Measurements from ENCODE around the gene C5orf46.

DNA sequence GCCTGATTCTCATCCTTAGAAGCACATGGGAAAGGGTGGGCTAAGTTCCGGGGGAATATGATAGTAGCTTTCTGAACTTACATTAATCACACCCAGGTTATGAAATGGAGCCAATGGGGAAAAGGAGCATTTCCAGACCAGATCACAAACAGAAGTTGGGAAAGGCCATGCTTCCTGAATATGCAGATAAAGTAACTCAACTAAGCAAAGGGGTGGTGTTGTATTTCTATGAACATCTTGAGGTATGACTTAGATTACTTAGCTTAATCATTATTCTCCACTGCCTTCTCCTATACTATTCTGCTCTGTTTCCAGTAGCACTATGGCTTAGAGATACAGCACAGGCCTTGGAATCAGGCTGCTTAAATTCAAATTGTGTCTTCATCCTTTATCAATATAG is 10.5 kb downstream of the C5orf46 start:
- TF ChIP-seq EZH2 (IDR thresholded peaks at IDR 0.05; ENCODE audit: borderline replicate concordance) (no peak), EZH2phosphoT487 (IDR thresholded peaks at IDR 0.05; ENCODE audit: low read depth, severe bottlenecking, unreplicated experiment) (no peak)
- TF ChIP-seq, protein P1, sequence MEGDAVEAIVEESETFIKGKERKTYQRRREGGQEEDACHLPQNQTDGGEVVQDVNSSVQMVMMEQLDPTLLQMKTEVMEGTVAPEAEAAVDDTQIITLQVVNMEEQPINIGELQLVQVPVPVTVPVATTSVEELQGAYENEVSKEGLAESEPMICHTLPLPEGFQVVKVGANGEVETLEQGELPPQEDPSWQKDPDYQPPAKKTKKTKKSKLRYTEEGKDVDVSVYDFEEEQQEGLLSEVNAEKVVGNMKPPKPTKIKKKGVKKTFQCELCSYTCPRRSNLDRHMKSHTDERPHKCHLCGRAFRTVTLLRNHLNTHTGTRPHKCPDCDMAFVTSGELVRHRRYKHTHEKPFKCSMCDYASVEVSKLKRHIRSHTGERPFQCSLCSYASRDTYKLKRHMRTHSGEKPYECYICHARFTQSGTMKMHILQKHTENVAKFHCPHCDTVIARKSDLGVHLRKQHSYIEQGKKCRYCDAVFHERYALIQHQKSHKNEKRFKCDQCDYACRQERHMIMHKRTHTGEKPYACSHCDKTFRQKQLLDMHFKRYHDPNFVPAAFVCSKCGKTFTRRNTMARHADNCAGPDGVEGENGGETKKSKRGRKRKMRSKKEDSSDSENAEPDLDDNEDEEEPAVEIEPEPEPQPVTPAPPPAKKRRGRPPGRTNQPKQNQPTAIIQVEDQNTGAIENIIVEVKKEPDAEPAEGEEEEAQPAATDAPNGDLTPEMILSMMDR (IDR thresholded peaks at IDR 0.05; ENCODE audit: poor library complexity), result no peak
